MCF 10A (cell line): ENCODE measurements around the gene STRAP. TPM values are rescaled to one million over a fixed set of nuclear protein-coding genes. Genes with fewer than 3 reads are reported as not detected.

Source experiments
- BruUV-seq: library from RNA; stranded (reverse); fragments of 400-500 nt; replicated peaks from 2 replicates; lab custom pipeline; 2021; lab: Mats Ljungman, UMichigan
- CTCF ChIA-PET: fragments of 300-600 bp; sonication (Branson Sonifier 250); formaldehyde crosslinking; extraction: SDS; loops from one replicate; lab custom pipeline; 2021; ENCODE audit warnings: antibody characterized with exemption, inconsistent platforms; lab: Yijun Ruan, JAX
- POLR2A ChIA-PET: fragments of 300-600, 350-650 bp; sonication (Branson Sonifier 250); formaldehyde crosslinking; extraction: SDS; loops from one replicate; lab custom pipeline; 2020; ENCODE audit warnings: antibody characterized with exemption, inconsistent platforms; lab: Yijun Ruan, JAX
- DNase-seq: peaks from one replicate; pipeline ENCODE4 v3.0.0-alpha.2; 2018; ENCODE audit not compliant: unreplicated experiment
- H3K27ac Mint-ChIP-seq: one replicate; pipeline ENCODE4 v1.8.0; 2022; ENCODE audit warnings: mild to moderate bottlenecking, low read depth, mixed read lengths; ENCODE audit not compliant: unreplicated experiment
- H3K27me3 Mint-ChIP-seq: one replicate; pipeline ENCODE4 v1.8.0; 2022; ENCODE audit warnings: mixed read lengths; ENCODE audit not compliant: insufficient read depth, unreplicated experiment
- H3K36me3 Mint-ChIP-seq: one replicate; pipeline ENCODE4 v1.8.0; 2022; ENCODE audit warnings: mild to moderate bottlenecking, moderate library complexity, mixed read lengths; ENCODE audit not compliant: insufficient read depth, unreplicated experiment
- H3K4me1 Mint-ChIP-seq: one replicate; pipeline ENCODE4 v1.8.0; 2022; ENCODE audit warnings: mixed read lengths; ENCODE audit not compliant: insufficient read depth, unreplicated experiment
- H3K4me3 Mint-ChIP-seq: one replicate; pipeline ENCODE4 v1.8.0; 2022; ENCODE audit warnings: mild to moderate bottlenecking, moderate library complexity, mixed read lengths; ENCODE audit not compliant: unreplicated experiment
- H3K9me3 Mint-ChIP-seq: one replicate; pipeline ENCODE4 v1.8.0; 2022; ENCODE audit warnings: mixed read lengths; ENCODE audit not compliant: unreplicated experiment
- intact Hi-C: fragments of 100-400 bp; cut with micrococcal nuclease; formaldehyde crosslinking; loops from 2 replicates; pipeline ENCODE4 v1.14.1; 2022
- total RNA-seq: library from RNA; stranded (reverse); gene quantifications from 2 replicates; pipeline ENCODE4 v1.2.3, GENCODE V29; 2022
- TF ChIP-seq, protein P1 (sequence below): fragments of 200-600 bp; IDR thresholded peaks from one replicate; pipeline ENCODE4 v1.8.0; 2022; ENCODE audit warnings: antibody characterized with exemption, mild to moderate bottlenecking; ENCODE audit not compliant: unreplicated experiment

Gene STRAP
- total RNA-seq, 1 experiment from 2014 or later: 233 TPM

DNA sequence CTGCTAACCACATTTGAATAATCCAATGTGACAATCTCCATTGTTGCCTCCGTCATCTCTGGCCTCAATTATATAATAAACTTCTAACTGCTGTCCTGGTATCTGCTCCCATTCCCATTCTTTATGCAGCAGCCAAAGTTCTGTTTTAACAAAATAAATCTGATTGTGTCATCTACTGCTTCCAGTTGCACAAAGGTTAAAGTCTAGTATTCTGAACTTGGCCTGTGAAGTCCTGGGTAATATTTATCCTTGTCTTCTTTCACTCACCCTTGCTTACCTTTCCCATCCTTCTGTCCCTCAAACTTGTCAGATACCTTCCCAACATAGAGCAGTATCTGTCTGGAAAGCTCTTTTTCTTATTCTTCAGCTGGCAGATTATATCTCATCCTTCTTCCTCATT, 19.3 kb upstream of the STRAP start:
- no peak overlapping the region for H3K27ac Mint-ChIP-seq
- TF ChIP-seq, protein P1, sequence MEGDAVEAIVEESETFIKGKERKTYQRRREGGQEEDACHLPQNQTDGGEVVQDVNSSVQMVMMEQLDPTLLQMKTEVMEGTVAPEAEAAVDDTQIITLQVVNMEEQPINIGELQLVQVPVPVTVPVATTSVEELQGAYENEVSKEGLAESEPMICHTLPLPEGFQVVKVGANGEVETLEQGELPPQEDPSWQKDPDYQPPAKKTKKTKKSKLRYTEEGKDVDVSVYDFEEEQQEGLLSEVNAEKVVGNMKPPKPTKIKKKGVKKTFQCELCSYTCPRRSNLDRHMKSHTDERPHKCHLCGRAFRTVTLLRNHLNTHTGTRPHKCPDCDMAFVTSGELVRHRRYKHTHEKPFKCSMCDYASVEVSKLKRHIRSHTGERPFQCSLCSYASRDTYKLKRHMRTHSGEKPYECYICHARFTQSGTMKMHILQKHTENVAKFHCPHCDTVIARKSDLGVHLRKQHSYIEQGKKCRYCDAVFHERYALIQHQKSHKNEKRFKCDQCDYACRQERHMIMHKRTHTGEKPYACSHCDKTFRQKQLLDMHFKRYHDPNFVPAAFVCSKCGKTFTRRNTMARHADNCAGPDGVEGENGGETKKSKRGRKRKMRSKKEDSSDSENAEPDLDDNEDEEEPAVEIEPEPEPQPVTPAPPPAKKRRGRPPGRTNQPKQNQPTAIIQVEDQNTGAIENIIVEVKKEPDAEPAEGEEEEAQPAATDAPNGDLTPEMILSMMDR: no peak
- H3K36me3 Mint-ChIP-seq: no peaks in the 10 kb centered on the region
- intact Hi-C loops: no loop called here
- H3K27me3 Mint-ChIP-seq: no peaks in the 10 kb centered on the region
- ChIA-PET POLR2A (no interaction called here), CTCF (interaction anchor here (0.5 to 1.5 kb wide), 4 partner anchors 35 to 330 kb away, joined by 3 to 7 read pairs (median 4); no protein-coding TSS in a partner anchor)
- no peaks in the 10 kb centered on the region for H3K9me3 Mint-ChIP-seq
- BruUV-seq: no TSS peak
- no peak overlapping the region for H3K4me3 Mint-ChIP-seq
- DNase-seq: no peak
- H3K4me1 Mint-ChIP-seq: no peaks in the 10 kb centered on the region

DNA sequence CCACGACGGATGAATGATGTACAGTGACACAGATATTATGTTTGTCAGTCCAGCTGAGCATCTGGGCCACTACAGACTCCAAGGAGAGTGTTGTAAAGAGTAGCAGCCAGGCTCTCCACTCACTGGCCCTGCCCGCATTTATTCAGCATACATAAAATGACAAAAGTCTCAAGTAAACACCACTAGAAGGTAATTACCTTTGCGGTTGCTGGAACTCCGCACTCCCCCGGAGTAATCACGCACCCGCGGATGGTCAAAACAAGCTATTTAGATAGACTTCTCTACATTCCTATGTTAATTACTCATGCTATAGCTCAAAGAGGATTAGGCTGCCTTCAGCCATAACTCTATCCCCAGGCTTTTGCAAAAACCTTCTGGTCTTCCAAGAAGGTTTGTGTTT, 18.8 kb upstream of the STRAP start:
- CTCF ChIA-PET: interaction anchor here (0.5 to 1.5 kb wide), 7 partner anchors 8 to 826 kb away, joined by 3 to 7 read pairs (median 4); no protein-coding TSS in a partner anchor
- intact Hi-C loops: no loop called here
- POLR2A ChIA-PET: no interaction called here

DNA sequence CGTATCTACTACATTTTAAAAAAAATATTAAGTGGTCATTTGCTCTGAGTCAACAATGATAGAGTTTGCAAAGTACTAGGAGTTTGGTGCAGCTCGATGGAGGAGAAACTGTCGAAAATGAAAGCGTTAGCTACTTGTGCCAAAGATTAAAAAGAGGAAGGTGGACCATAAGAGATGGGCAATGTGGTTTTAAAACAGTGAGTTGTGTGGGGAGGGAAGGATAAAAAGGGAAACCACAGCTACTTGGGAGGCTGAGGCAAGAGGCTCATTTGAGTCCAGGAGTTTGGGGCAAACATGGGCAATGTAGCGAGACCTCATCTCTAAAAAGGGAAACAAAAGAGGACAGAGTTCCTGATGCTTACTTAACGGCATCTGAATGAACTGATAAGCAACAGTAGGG, 18.2 kb upstream of the STRAP start:
- Mint-ChIP-seq H3K9me3 (no peaks in the 10 kb centered on the region), H3K4me3 (no peak overlapping the region), H3K27ac (no peak overlapping the region), H3K4me1 (no peaks in the 10 kb centered on the region), H3K27me3 (no peaks in the 10 kb centered on the region), H3K36me3 (no peaks in the 10 kb centered on the region)
- no TSS peak for BruUV-seq
- TF ChIP-seq, protein P1: no peak
- POLR2A ChIA-PET: no interaction called here
- CTCF ChIA-PET: interaction anchor here (0.7 to 1.5 kb wide), 7 partner anchors 9 to 827 kb away, joined by 3 to 7 read pairs (median 4); no protein-coding TSS in a partner anchor
- no peak for DNase-seq
- intact Hi-C loops: no loop called here

More for the DNA sequence above, 18.8 kb upstream of the STRAP start:
- no peak for DNase-seq
- Mint-ChIP-seq H3K27ac (no peak overlapping the region), H3K4me1 (no peaks in the 10 kb centered on the region), H3K9me3 (no peaks in the 10 kb centered on the region), H3K27me3 (no peaks in the 10 kb centered on the region), H3K4me3 (no peak overlapping the region), H3K36me3 (no peaks in the 10 kb centered on the region)
- TF ChIP-seq, protein P1: no peak
- BruUV-seq: no TSS peak

DNA sequence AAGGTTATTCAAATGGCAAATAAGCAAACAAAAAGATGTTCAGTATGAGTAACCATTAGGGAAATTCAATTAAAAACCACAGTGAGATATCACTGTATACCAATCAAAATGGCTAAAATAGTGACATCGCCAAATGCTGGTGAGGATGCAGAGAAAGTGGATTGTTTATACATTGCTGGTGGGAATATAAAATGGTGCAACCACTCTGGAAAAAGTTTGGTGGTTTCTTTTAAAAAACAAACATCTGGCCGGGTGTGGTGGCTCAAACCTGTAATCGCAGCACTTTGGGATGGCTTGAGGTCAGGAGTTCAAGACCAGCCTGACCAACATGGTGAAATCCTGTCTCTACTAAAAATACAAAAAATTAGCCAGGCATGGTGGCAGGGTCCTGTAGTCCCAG, 14.0 kb upstream of the STRAP start:
- no peaks in the 10 kb centered on the region for H3K4me1 Mint-ChIP-seq
- no peak overlapping the region for H3K27ac Mint-ChIP-seq
- H3K36me3 Mint-ChIP-seq: no peaks in the 10 kb centered on the region
- no peaks in the 10 kb centered on the region for H3K9me3 Mint-ChIP-seq
- H3K27me3 Mint-ChIP-seq: no peaks in the 10 kb centered on the region
- POLR2A ChIA-PET: interaction anchor here (1.0 kb wide), 1 partner anchor 9 kb away, joined by 3 read pairs; no protein-coding TSS in a partner anchor
- no peak overlapping the region for H3K4me3 Mint-ChIP-seq
- intact Hi-C loops: no loop called here
- CTCF ChIA-PET: no interaction called here
- DNase-seq: no peak
- TF ChIP-seq, protein P1: no peak
- no TSS peak for BruUV-seq
